B cell (primary cell): ENCODE results near the gene AREG.

Experiments
- EZH2 ChIP-seq: IDR thresholded peaks from 2 replicates; pipeline ENCODE4 v1.6.1; 2012; ENCODE audit warnings: borderline replicate concordance, low read depth, mild to moderate bottlenecking, moderate library complexity, low read length; ENCODE audit not compliant: insufficient read depth, poor library complexity, severe bottlenecking
- TF ChIP-seq, protein P1 (sequence below): fragments of 200-600 bp; IDR thresholded peaks from one replicate; pipeline ENCODE4 v1.8.0; 2022; ENCODE audit warnings: antibody characterized with exemption, mild to moderate bottlenecking

DNA sequence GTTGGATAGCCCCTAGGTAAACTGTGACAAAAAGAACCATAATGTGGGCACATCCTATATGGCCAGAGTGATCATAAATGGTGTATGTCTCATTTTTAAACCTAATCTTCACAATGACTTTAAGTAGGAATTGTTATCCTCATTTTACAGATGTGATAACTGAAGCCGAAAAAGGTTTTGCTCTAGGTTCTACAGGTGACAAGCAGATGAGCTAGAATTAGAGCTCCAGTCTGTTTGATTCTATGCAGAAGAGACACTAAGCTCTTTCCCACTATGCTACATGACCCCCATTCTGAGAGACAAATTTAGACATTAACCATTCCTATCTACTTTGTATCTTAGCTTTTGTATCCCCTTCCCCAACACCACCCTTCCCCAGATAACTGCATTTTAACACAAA, 2.0 kb downstream of the AREG start:
- TF ChIP-seq, protein P1, sequence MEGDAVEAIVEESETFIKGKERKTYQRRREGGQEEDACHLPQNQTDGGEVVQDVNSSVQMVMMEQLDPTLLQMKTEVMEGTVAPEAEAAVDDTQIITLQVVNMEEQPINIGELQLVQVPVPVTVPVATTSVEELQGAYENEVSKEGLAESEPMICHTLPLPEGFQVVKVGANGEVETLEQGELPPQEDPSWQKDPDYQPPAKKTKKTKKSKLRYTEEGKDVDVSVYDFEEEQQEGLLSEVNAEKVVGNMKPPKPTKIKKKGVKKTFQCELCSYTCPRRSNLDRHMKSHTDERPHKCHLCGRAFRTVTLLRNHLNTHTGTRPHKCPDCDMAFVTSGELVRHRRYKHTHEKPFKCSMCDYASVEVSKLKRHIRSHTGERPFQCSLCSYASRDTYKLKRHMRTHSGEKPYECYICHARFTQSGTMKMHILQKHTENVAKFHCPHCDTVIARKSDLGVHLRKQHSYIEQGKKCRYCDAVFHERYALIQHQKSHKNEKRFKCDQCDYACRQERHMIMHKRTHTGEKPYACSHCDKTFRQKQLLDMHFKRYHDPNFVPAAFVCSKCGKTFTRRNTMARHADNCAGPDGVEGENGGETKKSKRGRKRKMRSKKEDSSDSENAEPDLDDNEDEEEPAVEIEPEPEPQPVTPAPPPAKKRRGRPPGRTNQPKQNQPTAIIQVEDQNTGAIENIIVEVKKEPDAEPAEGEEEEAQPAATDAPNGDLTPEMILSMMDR, result no peak
- no peak for TF ChIP-seq EZH2
